HUES48 (cell line): ENCODE data around the gene ZFAND2B.

Experiments
- H3K27ac ChIP-seq: one replicate; pipeline ENCODE4 v1.7.0; 2013; ENCODE audit warnings: low read depth, low read length, inconsistent platforms
- H3K27me3 ChIP-seq: 2 replicates; pipeline ENCODE4 v1.6.1; 2013; ENCODE audit warnings: mild to moderate bottlenecking, low read length; ENCODE audit not compliant: control insufficient read depth, insufficient read depth
- H3K36me3 ChIP-seq: 2 replicates; pipeline ENCODE4 v1.6.1; 2013; ENCODE audit warnings: low read length; ENCODE audit not compliant: control insufficient read depth, insufficient read depth
- H3K4me1 ChIP-seq: 2 replicates; pipeline ENCODE4 v1.6.1; 2013; ENCODE audit warnings: mild to moderate bottlenecking, low read length; ENCODE audit not compliant: control insufficient read depth, insufficient read depth
- H3K4me3 ChIP-seq: 2 replicates; pipeline ENCODE4 v1.5.1; 2013; ENCODE audit warnings: mild to moderate bottlenecking, low read depth, low read length
- H3K9ac ChIP-seq: 2 replicates; pipeline ENCODE4 v1.6.1; 2013; ENCODE audit warnings: mild to moderate bottlenecking, low read depth, low read length, moderate library complexity
- H3K9me3 ChIP-seq: 2 replicates; pipeline ENCODE4 v1.6.1; 2013; ENCODE audit warnings: low read length; ENCODE audit not compliant: control insufficient read depth, insufficient read depth

The ZFAND2B gene

GRCh38 chr2:219229305-219230058 is 22.9 kb downstream of the ZFAND2B start, which contains the start of the genes ANKZF1 and ATG9A:
Gene ANKZF1 (plus strand): TSS chr2:219229806. CDS start chr2:219230258, 452 bp downstream.
Gene ATG9A (minus strand): TSS chr2:219229636. CDS start chr2:219228024, 1,612 bp downstream.
- Histone ChIP-seq H3K4me1 (peaks cover 5% of the 10 kb centered on the region; the same call in 1 of the 2 replicates), H3K9me3 (no peaks in the 10 kb centered on the region), H3K27ac (peak within 1 kb of the TSS; percentile 88), H3K4me3 (peak within 1 kb of the TSS; percentile 86), H3K9ac (peak within 1 kb of the TSS; percentile 77), H3K27me3 (no peaks in the 10 kb centered on the region), H3K36me3 (peaks cover 51% of the 10 kb centered on the region)

DNA sequence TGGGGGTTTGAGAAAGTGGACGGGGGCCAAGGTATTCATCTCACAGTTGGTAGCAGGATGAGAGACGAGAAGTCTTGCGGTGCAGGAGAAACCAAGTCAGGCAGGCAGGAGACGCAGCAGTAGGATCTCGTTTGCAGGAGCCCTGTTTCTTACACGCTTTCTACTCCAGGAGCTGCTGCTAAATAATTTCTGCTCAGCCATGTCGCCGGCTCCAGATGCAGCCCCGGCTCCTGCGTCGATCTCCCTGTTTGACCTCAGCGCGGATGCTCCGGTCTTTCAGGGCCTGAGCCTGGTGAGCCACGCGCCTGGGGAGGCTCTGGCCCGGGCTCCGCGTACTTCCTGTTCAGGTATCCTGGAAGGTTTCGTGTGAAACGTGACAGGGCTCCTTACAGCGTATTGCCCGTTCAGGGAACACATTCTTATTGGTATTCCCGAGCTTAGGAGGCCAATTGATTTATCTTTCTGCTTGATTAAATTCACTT is 23.5 kb downstream of the ZFAND2B start:
- peak overlapping the region; percentile 77 for H3K9ac ChIP-seq
- H3K27ac ChIP-seq: peak overlapping the region; percentile 88
- peaks cover 51% of the 10 kb centered on the region for H3K36me3 ChIP-seq
- H3K27me3 ChIP-seq: no peaks in the 10 kb centered on the region
- no peaks in the 10 kb centered on the region for H3K9me3 ChIP-seq
- H3K4me3 ChIP-seq: peak overlapping the region; percentile 86
- peaks cover 5% of the 10 kb centered on the region; the same call in 1 of the 2 replicates for H3K4me1 ChIP-seq

- Histone ChIP-seq H3K4me1 (no peaks in the 10 kb centered on the region), H3K9me3 (no peaks in the 10 kb centered on the region), H3K4me3 (no peak overlapping the region), H3K36me3 (peaks cover 69% of the 10 kb centered on the region), H3K27me3 (no peaks in the 10 kb centered on the region), H3K9ac (no peak overlapping the region), H3K27ac (no peak overlapping the region)
Measured at GRCh38 chr2:219234331-219234730, 27.7 kb downstream of the ZFAND2B start.

GRCh38 chr2:219243291-219243761 is 36.7 kb downstream of the ZFAND2B start:
- H3K9ac ChIP-seq: no peak overlapping the region
- H3K4me3 ChIP-seq: no peak overlapping the region
- H3K4me1 ChIP-seq: peaks cover 4% of the 10 kb centered on the region

GRCh38 chr2:219244789-219245147 is 38.2 kb downstream of the ZFAND2B start:
- H3K27ac ChIP-seq: peak overlapping the region; percentile 88
- H3K36me3 ChIP-seq: peaks cover 23% of the 10 kb centered on the region
- peaks cover 4% of the 10 kb centered on the region for H3K4me1 ChIP-seq

More at GRCh38 chr2:219243291-219243761, 36.7 kb downstream of the ZFAND2B start:
- H3K9me3 ChIP-seq: no peaks in the 10 kb centered on the region
- no peaks in the 10 kb centered on the region for H3K27me3 ChIP-seq
- no peak overlapping the region for H3K27ac ChIP-seq
- peaks cover 16% of the 10 kb centered on the region for H3K36me3 ChIP-seq

DNA sequence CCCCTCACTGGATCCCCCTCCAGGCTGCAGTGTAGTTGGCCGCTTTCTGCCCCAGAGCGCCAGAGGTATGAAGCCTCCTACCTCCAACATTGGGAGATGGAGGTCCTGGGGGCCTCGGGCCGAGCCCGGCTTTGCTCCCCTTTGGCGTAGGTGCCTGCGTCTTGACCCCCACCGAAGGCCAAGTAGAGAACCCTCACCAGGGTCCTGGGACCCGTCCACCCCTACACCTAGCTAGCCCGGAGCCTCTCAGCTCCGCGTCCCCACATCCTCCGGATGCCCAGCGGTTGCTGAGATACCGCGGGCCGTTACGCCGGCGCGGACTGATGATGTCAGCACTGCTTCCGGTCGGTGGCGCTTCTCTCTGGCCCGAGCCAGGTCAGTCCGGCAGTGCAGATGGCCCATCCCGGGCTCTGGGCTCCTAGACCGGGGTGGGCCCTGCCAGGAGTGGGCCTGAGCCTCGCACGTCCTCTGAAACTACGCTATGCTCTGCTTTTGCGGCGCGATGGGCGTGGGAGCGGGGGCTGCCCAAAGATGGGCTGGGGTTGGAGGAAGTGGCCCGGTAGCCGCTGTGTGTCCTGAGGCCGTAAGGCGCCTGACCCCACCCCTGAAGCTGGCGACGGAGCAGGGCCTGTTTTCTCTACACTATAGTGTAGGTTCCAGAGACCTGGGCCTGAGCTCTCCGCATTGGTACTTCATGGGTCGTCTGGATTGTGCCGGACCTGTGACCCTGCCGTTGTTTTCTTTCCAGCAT is 38.7 kb downstream of the ZFAND2B start, which contains the start of the genes GLB1L and STK16:
Gene GLB1L (minus strand): TSS at position 297 of the 751 bp plus-strand sequence. CDS start 1,871 bp downstream, outside the sequence.
Gene STK16 (plus strand): TSS at position 332 of the 751 bp plus-strand sequence. CDS start 521 bp downstream, outside the sequence.
- H3K4me3 ChIP-seq: peak within 1 kb of the TSS; percentile 90
- H3K27ac ChIP-seq: peak within 1 kb of the TSS; percentile 88
- H3K9me3 ChIP-seq: no peaks in the 10 kb centered on the region
- H3K36me3 ChIP-seq: peaks cover 24% of the 10 kb centered on the region
- H3K27me3 ChIP-seq: no peaks in the 10 kb centered on the region
- H3K4me1 ChIP-seq: peaks cover 4% of the 10 kb centered on the region
- H3K9ac ChIP-seq: peak within 1 kb of the TSS; percentile 88

More at GRCh38 chr2:219244789-219245147, 38.2 kb downstream of the ZFAND2B start:
- peak overlapping the region; percentile 48; the same call in 1 of the 2 replicates for H3K9ac ChIP-seq
- peak overlapping the region; percentile 90 for H3K4me3 ChIP-seq
- no peaks in the 10 kb centered on the region for H3K27me3 ChIP-seq
- H3K9me3 ChIP-seq: no peaks in the 10 kb centered on the region

DNA sequence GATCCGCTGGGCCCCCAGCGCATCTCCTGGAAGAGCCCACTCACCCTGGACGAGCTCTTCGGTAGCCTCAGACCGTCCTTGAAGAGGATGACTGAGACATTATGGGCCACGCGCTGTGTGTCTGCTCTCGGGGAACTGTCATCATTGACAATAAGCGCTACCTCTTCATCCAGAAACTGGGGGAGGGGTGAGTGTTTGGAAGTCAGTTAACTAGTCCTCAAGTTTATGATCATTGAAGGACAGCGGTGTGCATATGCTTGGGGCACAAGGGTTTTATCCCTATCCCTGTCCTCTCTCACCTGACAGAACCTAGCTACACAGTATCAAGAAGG is 39.3 kb downstream of the ZFAND2B start:
- H3K9ac ChIP-seq: peak overlapping the region; percentile 88
- peaks cover 29% of the 10 kb centered on the region for H3K36me3 ChIP-seq
- H3K4me1 ChIP-seq: peaks cover 4% of the 10 kb centered on the region
- H3K27me3 ChIP-seq: no peaks in the 10 kb centered on the region
- peak overlapping the region; percentile 88 for H3K27ac ChIP-seq
- no peaks in the 10 kb centered on the region for H3K9me3 ChIP-seq
- peak overlapping the region; percentile 90 for H3K4me3 ChIP-seq

DNA sequence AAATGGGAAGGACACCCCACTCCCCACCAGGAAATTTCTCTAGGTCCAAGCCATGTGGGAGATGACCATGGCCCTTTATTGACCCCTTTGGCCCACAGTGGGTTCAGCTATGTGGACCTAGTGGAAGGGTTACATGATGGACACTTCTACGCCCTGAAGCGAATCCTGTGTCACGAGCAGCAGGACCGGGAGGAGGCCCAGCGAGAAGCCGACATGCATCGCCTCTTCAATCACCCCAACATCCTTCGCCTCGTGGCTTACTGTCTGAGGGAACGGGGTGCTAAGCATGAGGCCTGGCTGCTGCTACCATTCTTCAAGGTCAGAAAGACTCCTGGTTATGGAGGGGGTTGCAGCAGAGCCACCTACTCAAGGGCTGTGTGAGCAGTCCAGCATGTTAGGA is 40.0 kb downstream of the ZFAND2B start:
- peaks cover 4% of the 10 kb centered on the region for H3K4me1 ChIP-seq
- H3K27me3 ChIP-seq: peaks cover 5% of the 10 kb centered on the region
- H3K4me3 ChIP-seq: no peak overlapping the region
- no peak overlapping the region for H3K27ac ChIP-seq
- peaks cover 29% of the 10 kb centered on the region for H3K36me3 ChIP-seq
- no peaks in the 10 kb centered on the region for H3K9me3 ChIP-seq
- H3K9ac ChIP-seq: no peak overlapping the region

GRCh38 chr2:219247678-219248642 is 41.4 kb downstream of the ZFAND2B start:
- H3K27me3 ChIP-seq: peaks cover 19% of the 10 kb centered on the region
- H3K27ac ChIP-seq: no peak overlapping the region
- no peaks in the 10 kb centered on the region for H3K9me3 ChIP-seq
- H3K4me1 ChIP-seq: peaks cover 14% of the 10 kb centered on the region
- peaks cover 29% of the 10 kb centered on the region for H3K36me3 ChIP-seq
- no peak overlapping the region for H3K4me3 ChIP-seq
- no peak overlapping the region for H3K9ac ChIP-seq

DNA sequence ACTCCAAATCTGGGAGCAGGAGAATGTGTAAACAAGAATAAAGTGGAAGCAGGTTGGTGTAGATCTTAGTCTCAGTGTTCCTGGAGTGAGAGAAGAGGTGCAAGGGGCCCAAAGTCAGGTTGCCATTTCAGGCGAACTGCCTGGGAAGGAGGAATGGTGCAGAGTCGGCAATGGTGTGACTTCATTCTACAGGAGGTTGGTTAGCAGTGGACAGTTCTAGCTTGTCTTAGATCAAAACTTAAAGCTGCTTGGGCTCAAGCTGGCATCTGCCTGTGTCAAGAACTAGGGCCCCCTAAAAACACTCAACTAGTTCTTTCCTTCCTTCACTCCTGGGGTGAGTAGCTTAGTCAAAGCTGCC is 42.2 kb downstream of the ZFAND2B start:
- Histone ChIP-seq H3K4me1 (peaks cover 14% of the 10 kb centered on the region), H3K27me3 (peaks cover 28% of the 10 kb centered on the region), H3K27ac (peak overlapping the region; percentile 70), H3K9ac (no peak overlapping the region), H3K36me3 (peaks cover 29% of the 10 kb centered on the region), H3K9me3 (no peaks in the 10 kb centered on the region), H3K4me3 (no peak overlapping the region)
